ENCODE results near the gene CTSE.
A peak's percentile ranks its signal among the peaks of the same experiment; 100 is the strongest.

CTSE gene

GRCh38 chr1:206048582-206048981 lies 24.9 kb upstream of the CTSE start:
- TF ChIP-seq NFIC (IDR thresholded peaks at IDR 0.05) (peak; percentile 56), EP300 (IDR thresholded peaks at IDR 0.05; ENCODE audit: borderline replicate concordance) (peak; percentile 90), TEAD4 (IDR thresholded peaks at IDR 0.05) (peak; percentile 67), TCF12 (IDR thresholded peaks at IDR 0.05; ENCODE audit: low read depth) (peak; percentile 87), TAF1 (IDR thresholded peaks at IDR 0.05; ENCODE audit: low read depth) (no peak), USF1 (IDR thresholded peaks at IDR 0.05) (no peak), EGR1 (IDR thresholded peaks at IDR 0.05) (no peak), FOXM1 (IDR thresholded peaks at IDR 0.05; ENCODE audit: borderline replicate concordance, low read depth) (peak; percentile 74; the same call in 1 of the 2 replicates), ZBTB7A (IDR thresholded peaks at IDR 0.05; ENCODE audit: low read depth) (no peak), CEBPB (IDR thresholded peaks at IDR 0.05) (0 out of 2 replicates have a peak, but pooled peaks have one; percentile 18), MAX (IDR thresholded peaks at IDR 0.05) (0 out of 2 replicates have a peak, but pooled peaks have one; percentile 39), YY1 (IDR thresholded peaks at IDR 0.05; ENCODE audit: low read depth) (no peak), CREB1 (IDR thresholded peaks at IDR 0.05; ENCODE audit: low read depth) (no peak), REST (IDR thresholded peaks at IDR 0.05; ENCODE audit: low read depth) (no peak), RAD21 (IDR thresholded peaks at IDR 0.05; ENCODE audit: low read depth) (no peak)

GRCh38 chr1:206047271-206047670 lies 23.6 kb upstream of the CTSE start:
- TF ChIP-seq TCF12 (IDR thresholded peaks at IDR 0.05; ENCODE audit: low read depth) = no peak
- TF ChIP-seq REST (IDR thresholded peaks at IDR 0.05; ENCODE audit: low read depth) = no peak
- TF ChIP-seq EGR1 (IDR thresholded peaks at IDR 0.05) = no peak
- no peak for TF ChIP-seq FOXM1 (IDR thresholded peaks at IDR 0.05; ENCODE audit: borderline replicate concordance, low read depth)
- no peak for TF ChIP-seq RAD21 (IDR thresholded peaks at IDR 0.05; ENCODE audit: low read depth)
- no peak for TF ChIP-seq YY1 (IDR thresholded peaks at IDR 0.05; ENCODE audit: low read depth)
- TF ChIP-seq CEBPB (IDR thresholded peaks at IDR 0.05) = no peak
- TF ChIP-seq USF1 (IDR thresholded peaks at IDR 0.05) = no peak
- TF ChIP-seq CREB1 (IDR thresholded peaks at IDR 0.05; ENCODE audit: low read depth) = no peak
- no peak for TF ChIP-seq ZBTB7A (IDR thresholded peaks at IDR 0.05; ENCODE audit: low read depth)
- no peak for TF ChIP-seq MAX (IDR thresholded peaks at IDR 0.05)
- TF ChIP-seq EP300 (IDR thresholded peaks at IDR 0.05; ENCODE audit: borderline replicate concordance) = no peak
- no peak for TF ChIP-seq NFIC (IDR thresholded peaks at IDR 0.05)
- TF ChIP-seq TEAD4 (IDR thresholded peaks at IDR 0.05) = no peak
- no peak for TF ChIP-seq TAF1 (IDR thresholded peaks at IDR 0.05; ENCODE audit: low read depth)

- TF ChIP-seq MAX (IDR thresholded peaks at IDR 0.05) = peak; percentile 62
- TF ChIP-seq EGR1 (IDR thresholded peaks at IDR 0.05) = no peak; the same call in 1 of the 2 replicates
- peak; percentile 44; the same call in 1 of the 2 replicates for TF ChIP-seq USF1 (IDR thresholded peaks at IDR 0.05)
- peak; percentile 59 for TF ChIP-seq TEAD4 (IDR thresholded peaks at IDR 0.05)
- TF ChIP-seq TCF12 (IDR thresholded peaks at IDR 0.05; ENCODE audit: low read depth) = peak; percentile 71
- peak; percentile 51; the same call in 1 of the 2 replicates for TF ChIP-seq YY1 (IDR thresholded peaks at IDR 0.05; ENCODE audit: low read depth)
- TF ChIP-seq EP300 (IDR thresholded peaks at IDR 0.05; ENCODE audit: borderline replicate concordance) = no peak
- no peak for TF ChIP-seq TAF1 (IDR thresholded peaks at IDR 0.05; ENCODE audit: low read depth)
- TF ChIP-seq FOXM1 (IDR thresholded peaks at IDR 0.05; ENCODE audit: borderline replicate concordance, low read depth) = no peak
- TF ChIP-seq CEBPB (IDR thresholded peaks at IDR 0.05) = peak; percentile 32; the same call in 1 of the 2 replicates
- no peak for TF ChIP-seq REST (IDR thresholded peaks at IDR 0.05; ENCODE audit: low read depth)
Observed at GRCh38 chr1:206041640-206042039, 17.9 kb upstream of the CTSE start.

Data from Ishikawa (cell line).